Measurements from ENCODE around the gene FGFBP1.

DNA sequence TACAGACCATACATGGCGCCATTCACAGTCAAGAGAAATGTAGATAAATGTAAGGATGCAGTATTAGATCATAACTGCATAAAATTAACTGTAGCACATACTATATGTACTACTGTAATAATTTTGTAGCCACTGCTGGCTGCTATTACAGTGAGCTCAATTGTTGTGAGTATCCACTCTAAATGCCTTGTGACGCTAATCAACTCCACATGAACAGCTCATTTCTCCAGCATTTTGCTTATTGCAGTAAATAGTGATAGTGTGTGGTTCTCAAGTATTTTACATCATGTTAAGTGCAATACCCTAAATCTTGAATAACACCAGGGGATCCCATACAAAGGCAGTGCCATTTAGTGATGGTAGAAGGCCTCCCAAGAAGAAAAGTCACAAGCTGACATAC, 21.2 kb downstream of the FGFBP1 start:
- TF ChIP-seq POLR2A (IDR thresholded peaks at IDR 0.05; ENCODE audit: low read depth, low read length) (no peak), SMC3 (IDR thresholded peaks at IDR 0.05; ENCODE audit: low read depth, low read length) (no peak), CEBPB (IDR thresholded peaks at IDR 0.05; ENCODE audit: low read depth, low read length) (no peak), FOS (IDR thresholded peaks at IDR 0.05; ENCODE audit: low read depth, low read length) (no peak), RAD21 (IDR thresholded peaks at IDR 0.05; ENCODE audit: low read length) (no peak)
- TF ChIP-seq, protein P1, sequence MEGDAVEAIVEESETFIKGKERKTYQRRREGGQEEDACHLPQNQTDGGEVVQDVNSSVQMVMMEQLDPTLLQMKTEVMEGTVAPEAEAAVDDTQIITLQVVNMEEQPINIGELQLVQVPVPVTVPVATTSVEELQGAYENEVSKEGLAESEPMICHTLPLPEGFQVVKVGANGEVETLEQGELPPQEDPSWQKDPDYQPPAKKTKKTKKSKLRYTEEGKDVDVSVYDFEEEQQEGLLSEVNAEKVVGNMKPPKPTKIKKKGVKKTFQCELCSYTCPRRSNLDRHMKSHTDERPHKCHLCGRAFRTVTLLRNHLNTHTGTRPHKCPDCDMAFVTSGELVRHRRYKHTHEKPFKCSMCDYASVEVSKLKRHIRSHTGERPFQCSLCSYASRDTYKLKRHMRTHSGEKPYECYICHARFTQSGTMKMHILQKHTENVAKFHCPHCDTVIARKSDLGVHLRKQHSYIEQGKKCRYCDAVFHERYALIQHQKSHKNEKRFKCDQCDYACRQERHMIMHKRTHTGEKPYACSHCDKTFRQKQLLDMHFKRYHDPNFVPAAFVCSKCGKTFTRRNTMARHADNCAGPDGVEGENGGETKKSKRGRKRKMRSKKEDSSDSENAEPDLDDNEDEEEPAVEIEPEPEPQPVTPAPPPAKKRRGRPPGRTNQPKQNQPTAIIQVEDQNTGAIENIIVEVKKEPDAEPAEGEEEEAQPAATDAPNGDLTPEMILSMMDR (conservative IDR thresholded peaks at IDR 0.05; ENCODE audit: low read depth, low read length), result no peak
- TF ChIP-seq, protein P2, sequence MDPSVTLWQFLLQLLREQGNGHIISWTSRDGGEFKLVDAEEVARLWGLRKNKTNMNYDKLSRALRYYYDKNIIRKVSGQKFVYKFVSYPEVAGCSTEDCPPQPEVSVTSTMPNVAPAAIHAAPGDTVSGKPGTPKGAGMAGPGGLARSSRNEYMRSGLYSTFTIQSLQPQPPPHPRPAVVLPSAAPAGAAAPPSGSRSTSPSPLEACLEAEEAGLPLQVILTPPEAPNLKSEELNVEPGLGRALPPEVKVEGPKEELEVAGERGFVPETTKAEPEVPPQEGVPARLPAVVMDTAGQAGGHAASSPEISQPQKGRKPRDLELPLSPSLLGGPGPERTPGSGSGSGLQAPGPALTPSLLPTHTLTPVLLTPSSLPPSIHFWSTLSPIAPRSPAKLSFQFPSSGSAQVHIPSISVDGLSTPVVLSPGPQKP (IDR thresholded peaks at IDR 0.05; ENCODE audit: borderline replicate concordance, low read depth, low read length), result no peak

All from IMR-90 (cell line).